ENCODE measurements around the gene SP140.
A peak's percentile ranks its signal among the peaks of the same experiment; 100 is the strongest.
"Not testable (repeated sequence)": the region's sequence is repeated elsewhere in the genome, so short reads cannot be mapped to it uniquely, and the experiment has no call there.

Gene SP140

DNA sequence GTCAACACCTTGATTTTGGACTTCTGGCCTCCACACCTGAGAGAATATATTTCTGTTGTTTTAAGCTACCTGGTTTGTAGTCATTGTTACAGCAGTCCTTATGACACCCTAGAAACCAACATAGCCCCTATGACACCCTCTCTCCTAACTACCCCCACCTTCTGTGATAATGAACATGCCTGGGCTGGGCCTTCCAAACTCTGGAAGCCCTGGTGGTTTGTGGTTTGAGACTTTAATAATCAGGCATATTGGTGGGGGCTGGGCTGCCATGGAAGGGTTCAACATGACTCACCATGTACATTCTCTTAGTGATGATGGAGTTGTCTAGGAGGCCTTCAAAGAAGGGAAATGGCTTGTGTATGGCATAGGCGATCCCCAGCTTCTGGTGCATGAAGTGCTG is 9.0 kb upstream of the SP140 start:
- DNase-seq (ENCODE audit: low read depth) = no peak
- no peak for TF ChIP-seq CTCF (IDR thresholded peaks at IDR 0.05; ENCODE audit: insufficient read depth, low read depth, low read length, missing control alignments)
- H3K4me3 ChIP-seq (ENCODE audit: low read depth, low read length) = no peak overlapping the region

DNA sequence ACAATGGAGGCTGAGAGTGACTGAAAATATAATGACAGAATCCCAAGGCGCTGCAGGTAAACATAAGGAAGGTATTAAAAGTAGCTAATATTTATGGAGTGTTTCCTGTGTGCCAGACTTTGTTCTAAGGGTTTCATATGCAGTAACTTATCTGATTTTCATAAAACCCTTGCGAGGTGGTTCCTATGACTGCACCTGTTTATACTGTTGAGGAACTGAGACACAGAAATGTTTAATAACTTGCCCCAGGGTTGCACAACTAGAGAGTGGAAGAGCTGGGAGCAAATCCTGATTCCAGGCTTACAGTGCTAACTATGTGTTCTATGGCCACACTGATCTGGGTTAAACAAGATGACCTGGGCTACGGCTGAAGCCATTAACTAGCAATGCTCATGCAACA is 8.1 kb upstream of the SP140 start:
- peak overlapping the region; percentile 61 for H3K4me3 ChIP-seq (ENCODE audit: low read depth, low read length)
- no peak for TF ChIP-seq CTCF (IDR thresholded peaks at IDR 0.05; ENCODE audit: insufficient read depth, low read depth, low read length, missing control alignments)
- DNase-seq (ENCODE audit: low read depth) = peak; percentile 25

DNA sequence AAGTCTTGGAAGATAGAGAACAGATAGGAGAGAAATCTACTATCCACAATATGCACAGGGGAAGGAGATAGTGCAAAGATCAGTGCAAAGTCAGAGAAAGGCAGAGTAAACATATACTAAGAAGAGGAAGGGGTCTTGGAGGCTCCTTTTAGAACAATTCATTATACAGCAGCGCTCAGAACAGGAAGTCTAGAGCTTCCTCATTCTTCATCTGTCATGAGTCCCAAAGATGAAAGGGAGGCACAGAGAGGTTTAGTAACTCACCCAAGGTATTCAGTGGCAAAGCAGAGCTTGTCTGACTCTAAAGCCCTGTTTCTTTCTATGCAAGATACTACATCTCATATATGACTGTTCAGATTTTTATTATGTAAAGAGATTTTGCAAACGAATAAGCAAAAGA is 7.1 kb upstream of the SP140 start:
- peak; percentile 46 for DNase-seq (ENCODE audit: low read depth)
- no peak for TF ChIP-seq CTCF (IDR thresholded peaks at IDR 0.05; ENCODE audit: insufficient read depth, low read depth, low read length, missing control alignments)
- peak overlapping the region; percentile 61 for H3K4me3 ChIP-seq (ENCODE audit: low read depth, low read length)

DNA sequence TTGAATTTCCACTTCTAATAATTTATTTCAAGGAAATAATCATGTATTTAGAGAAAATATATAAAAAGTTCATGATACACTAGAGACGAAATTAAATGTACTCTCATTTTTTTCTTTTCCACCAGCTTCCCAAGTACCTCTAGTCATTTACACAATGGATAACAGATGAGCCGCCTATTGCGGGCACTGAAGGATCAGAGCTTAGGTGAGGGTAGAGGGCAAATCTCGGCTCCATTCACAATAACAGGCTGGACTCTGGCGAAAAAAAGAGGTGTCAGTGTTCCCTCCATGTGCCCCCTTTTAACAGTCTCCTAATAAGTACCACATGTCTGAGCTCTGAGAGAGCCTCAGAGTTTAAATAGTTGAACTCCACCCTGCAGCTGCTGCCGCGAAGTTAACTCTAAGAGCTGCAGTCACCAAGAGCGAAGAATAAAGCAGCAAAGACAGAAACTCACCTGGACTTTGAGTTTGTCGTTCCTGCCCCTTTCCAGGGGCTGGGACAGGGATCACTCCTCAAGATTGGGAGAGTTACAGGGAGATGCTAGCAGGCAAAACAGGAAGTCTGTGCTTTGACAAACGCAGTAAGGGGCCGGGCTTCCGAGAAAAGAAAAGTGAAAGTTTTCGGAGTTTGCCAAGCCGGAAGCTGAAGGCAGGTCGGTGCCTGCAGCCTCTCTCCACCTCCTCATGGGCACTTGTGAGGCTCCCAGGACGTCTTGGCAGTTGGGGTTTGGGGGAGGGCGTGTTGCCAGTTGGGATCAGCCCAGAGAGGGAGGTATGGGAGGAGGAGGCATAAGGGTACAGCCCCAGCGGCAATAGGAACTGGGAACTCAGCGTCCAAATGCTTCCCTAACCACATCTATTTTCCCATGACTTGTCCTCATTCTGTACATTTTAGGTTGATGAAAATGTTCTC is 5.9 kb upstream of the SP140 start, which contains the start of gene SP110:
TSS of gene SP110 (minus strand) at position 566 of the 913 bp plus-strand sequence. CDS start 3,057 bp downstream, outside the sequence.
- no peak for TF ChIP-seq CTCF (IDR thresholded peaks at IDR 0.05; ENCODE audit: insufficient read depth, low read depth, low read length, missing control alignments)
- DNase-seq (ENCODE audit: low read depth) = peak; percentile 91
- peak within 1 kb of the TSS; percentile 61 for H3K4me3 ChIP-seq (ENCODE audit: low read depth, low read length)

DNA sequence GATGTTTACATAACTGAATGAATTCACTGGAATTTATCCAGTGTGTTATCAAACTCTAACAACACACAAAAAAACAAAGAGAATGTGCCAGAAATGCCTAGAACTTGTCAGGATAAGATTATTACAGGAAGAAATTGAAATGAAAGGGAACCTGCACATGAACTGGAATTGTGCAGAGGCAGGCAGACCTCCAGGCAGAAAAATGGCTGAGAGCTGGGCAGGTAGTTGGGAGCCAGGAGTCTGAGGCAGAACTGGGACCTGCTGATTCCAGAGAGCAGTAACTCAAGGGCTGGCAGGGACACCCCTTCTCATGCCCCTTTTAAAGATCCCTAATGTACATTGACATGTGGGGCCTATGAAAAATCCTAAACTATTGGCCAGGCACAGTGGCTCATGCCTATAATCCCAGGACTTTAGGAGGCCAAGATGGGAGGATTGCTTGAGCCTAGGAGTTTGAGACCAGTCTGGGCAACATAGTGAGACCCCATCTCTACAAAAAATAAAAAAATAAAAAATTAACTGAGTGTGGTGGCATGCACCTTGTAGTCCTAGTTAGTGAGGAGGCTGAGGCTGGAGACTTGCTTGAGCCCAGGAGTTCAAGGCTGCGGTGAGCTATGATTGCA is 5.1 kb upstream of the SP140 start:
- peak overlapping the region; percentile 61 for H3K4me3 ChIP-seq (ENCODE audit: low read depth, low read length)
- DNase-seq (ENCODE audit: low read depth) = no peak
- TF ChIP-seq CTCF (IDR thresholded peaks at IDR 0.05; ENCODE audit: insufficient read depth, low read depth, low read length, missing control alignments) = no peak

GRCh38 chr2:230221493-230221892 is 4.0 kb upstream of the SP140 start:
- no peak for DNase-seq (ENCODE audit: low read depth)
- TF ChIP-seq CTCF (IDR thresholded peaks at IDR 0.05; ENCODE audit: insufficient read depth, low read depth, low read length, missing control alignments) = no peak
- H3K4me3 ChIP-seq (ENCODE audit: low read depth, low read length) = no peak overlapping the region

- not testable (repeated sequence) for H3K4me3 ChIP-seq (ENCODE audit: low read depth, low read length); DNase-seq (ENCODE audit: low read depth)
Measured at GRCh38 chr2:230222829-230223228, 2.7 kb upstream of the SP140 start.
